ENCODE data around the gene TBATA.
A peak's percentile ranks its signal among the peaks of the same experiment; 100 is the strongest.

The TBATA gene

GRCh38 chr10:70738006-70738760, 47.0 kb downstream of the TBATA start:
- Histone ChIP-seq H4K8ac (ENCODE audit: low read depth, low read length) (no peak overlapping the region), H3K4ac (ENCODE audit: low read depth, low read length) (no peak overlapping the region), H3K18ac (ENCODE audit: low read length) (no peak overlapping the region), H3K9me3 (ENCODE audit: insufficient read depth, low read depth, low read length) (peaks cover 3% of the 10 kb centered on the region), H3K9ac (ENCODE audit: low read length) (no peak overlapping the region), H3K27me3 (ENCODE audit: insufficient read depth, low read length) (no peaks in the 10 kb centered on the region), H3K79me1 (ENCODE audit: low read length) (no peaks in the 10 kb centered on the region), H2BK5ac (ENCODE audit: low read depth, low read length, poor library complexity) (no peak overlapping the region), H3K4me3 (ENCODE audit: low read depth, low read length) (no peak overlapping the region), H2AK5ac (ENCODE audit: low read length) (no peak overlapping the region), H2AFZ (ENCODE audit: insufficient read depth, low read length, poor library complexity) (no peak overlapping the region), H3K4me1 (ENCODE audit: control insufficient read depth in 1 of 2, insufficient read depth in 2 of 2, low read length in 2 of 2) (peaks cover 5 to 6% of the 10 kb centered on the region in 2 experiments), H4K91ac (ENCODE audit: low read depth, low read length) (no peak overlapping the region), H3K4me2 (ENCODE audit: low read length) (no peak overlapping the region), H3K23ac (ENCODE audit: low read length) (no peak overlapping the region), H2BK120ac (ENCODE audit: insufficient read depth, low read length, poor library complexity) (no peak overlapping the region), H2BK12ac (ENCODE audit: low read length) (no peak overlapping the region), H4K12ac (ENCODE audit: low read depth, low read length) (no peak overlapping the region), H3K27ac (ENCODE audit: low read depth, low read length) (no peak overlapping the region), H3K14ac (ENCODE audit: low read length) (no peak overlapping the region), H3K79me2 (ENCODE audit: control insufficient read depth, insufficient read depth, low read length, poor library complexity) (no peaks in the 10 kb centered on the region), H3K36me3 (ENCODE audit: control insufficient read depth in 1 of 2, insufficient read depth in 2 of 2, low read length in 2 of 2) (no peaks in the 10 kb centered on the region)
- no CpG with 5 or more reads among the region's 3 CpGs for WGBS (ENCODE audit: extremely low coverage, insufficient coverage, insufficient read length)
- peak in 1 of 2 donors; percentile 10 for DNase-seq

GRCh38 chr10:70737250-70737649, 47.9 kb downstream of the TBATA start:
- H3K14ac ChIP-seq (ENCODE audit: low read length), result no peak overlapping the region
- no peak overlapping the region for H3K23ac ChIP-seq (ENCODE audit: low read length)
- H3K4me3 ChIP-seq (ENCODE audit: low read depth, low read length), result no peak overlapping the region
- no peak overlapping the region for H2BK5ac ChIP-seq (ENCODE audit: low read depth, low read length, poor library complexity)
- peaks cover 5 to 6% of the 10 kb centered on the region in 2 experiments for H3K4me1 ChIP-seq (ENCODE audit: control insufficient read depth in 1 of 2, insufficient read depth in 2 of 2, low read length in 2 of 2)
- H2AK5ac ChIP-seq (ENCODE audit: low read length), result no peak overlapping the region
- WGBS (ENCODE audit: extremely low coverage, insufficient coverage, insufficient read length), result no CpG with 5 or more reads among the region's 6 CpGs
- DNase-seq, result no peak
- H3K9me3 ChIP-seq (ENCODE audit: insufficient read depth, low read depth, low read length), result peaks cover 3% of the 10 kb centered on the region
- H3K27me3 ChIP-seq (ENCODE audit: insufficient read depth, low read length), result no peaks in the 10 kb centered on the region
- H2AFZ ChIP-seq (ENCODE audit: insufficient read depth, low read length, poor library complexity), result no peak overlapping the region
- no peak overlapping the region for H3K9ac ChIP-seq (ENCODE audit: low read length)
- H4K8ac ChIP-seq (ENCODE audit: low read depth, low read length), result no peak overlapping the region
- H4K91ac ChIP-seq (ENCODE audit: low read depth, low read length), result no peak overlapping the region
- no peak overlapping the region for H2BK12ac ChIP-seq (ENCODE audit: low read length)
- H4K12ac ChIP-seq (ENCODE audit: low read depth, low read length), result no peak overlapping the region
- H3K79me1 ChIP-seq (ENCODE audit: low read length), result no peaks in the 10 kb centered on the region
- H3K4me2 ChIP-seq (ENCODE audit: low read length), result no peak overlapping the region
- no peak overlapping the region for H2BK120ac ChIP-seq (ENCODE audit: insufficient read depth, low read length, poor library complexity)
- no peak overlapping the region for H3K27ac ChIP-seq (ENCODE audit: low read depth, low read length)
- H3K18ac ChIP-seq (ENCODE audit: low read length), result no peak overlapping the region
- H3K36me3 ChIP-seq (ENCODE audit: control insufficient read depth in 1 of 2, insufficient read depth in 2 of 2, low read length in 2 of 2), result no peaks in the 10 kb centered on the region
- H3K79me2 ChIP-seq (ENCODE audit: control insufficient read depth, insufficient read depth, low read length, poor library complexity), result no peaks in the 10 kb centered on the region
- H3K4ac ChIP-seq (ENCODE audit: low read depth, low read length), result no peak overlapping the region

GRCh38 chr10:70736525-70736924, 48.7 kb downstream of the TBATA start:
- Histone ChIP-seq H3K27me3 (ENCODE audit: insufficient read depth, low read length) (no peaks in the 10 kb centered on the region), H3K14ac (ENCODE audit: low read length) (no peak overlapping the region), H2AFZ (ENCODE audit: insufficient read depth, low read length, poor library complexity) (no peak overlapping the region), H4K12ac (ENCODE audit: low read depth, low read length) (no peak overlapping the region), H4K8ac (ENCODE audit: low read depth, low read length) (no peak overlapping the region), H2BK5ac (ENCODE audit: low read depth, low read length, poor library complexity) (no peak overlapping the region), H2BK12ac (ENCODE audit: low read length) (no peak overlapping the region), H3K4me2 (ENCODE audit: low read length) (no peak overlapping the region), H3K27ac (ENCODE audit: low read depth, low read length) (no peak overlapping the region), H3K4me3 (ENCODE audit: low read depth, low read length) (no peak overlapping the region), H3K4me1 (ENCODE audit: control insufficient read depth in 1 of 2, insufficient read depth in 2 of 2, low read length in 2 of 2) (peaks cover 5 to 6% of the 10 kb centered on the region in 2 experiments), H3K79me1 (ENCODE audit: low read length) (no peaks in the 10 kb centered on the region), H4K91ac (ENCODE audit: low read depth, low read length) (no peak overlapping the region), H3K4ac (ENCODE audit: low read depth, low read length) (no peak overlapping the region), H3K9me3 (ENCODE audit: insufficient read depth, low read depth, low read length) (peaks cover 3% of the 10 kb centered on the region), H3K9ac (ENCODE audit: low read length) (no peak overlapping the region), H2BK120ac (ENCODE audit: insufficient read depth, low read length, poor library complexity) (no peak overlapping the region), H2AK5ac (ENCODE audit: low read length) (no peak overlapping the region), H3K79me2 (ENCODE audit: control insufficient read depth, insufficient read depth, low read length, poor library complexity) (no peaks in the 10 kb centered on the region), H3K23ac (ENCODE audit: low read length) (no peak overlapping the region), H3K18ac (ENCODE audit: low read length) (no peak overlapping the region), H3K36me3 (ENCODE audit: control insufficient read depth in 1 of 2, insufficient read depth in 2 of 2, low read length in 2 of 2) (no peaks in the 10 kb centered on the region)
- WGBS (ENCODE audit: extremely low coverage, insufficient coverage, insufficient read length), result no CpG with 5 or more reads among the region's 3 CpGs
- DNase-seq, result no peak

- Histone ChIP-seq H3K23ac (ENCODE audit: low read length) (no peak overlapping the region), H3K4ac (ENCODE audit: low read depth, low read length) (no peak overlapping the region), H2BK120ac (ENCODE audit: insufficient read depth, low read length, poor library complexity) (no peak overlapping the region), H2BK5ac (ENCODE audit: low read depth, low read length, poor library complexity) (no peak overlapping the region), H2BK12ac (ENCODE audit: low read length) (no peak overlapping the region), H3K79me1 (ENCODE audit: low read length) (no peaks in the 10 kb centered on the region), H3K9me3 (ENCODE audit: insufficient read depth, low read depth, low read length) (no peaks in the 10 kb centered on the region), H3K36me3 (ENCODE audit: control insufficient read depth in 1 of 2, insufficient read depth in 2 of 2, low read length in 2 of 2) (no peaks in the 10 kb centered on the region), H4K12ac (ENCODE audit: low read depth, low read length) (no peak overlapping the region), H3K4me3 (ENCODE audit: low read depth, low read length) (no peak overlapping the region), H3K14ac (ENCODE audit: low read length) (no peak overlapping the region), H3K18ac (ENCODE audit: low read length) (no peak overlapping the region), H2AK5ac (ENCODE audit: low read length) (no peak overlapping the region), H3K4me1 (ENCODE audit: control insufficient read depth in 1 of 2, insufficient read depth in 2 of 2, low read length in 2 of 2) (no peaks in the 10 kb centered on the region), H3K27me3 (ENCODE audit: insufficient read depth, low read length) (no peaks in the 10 kb centered on the region), H3K79me2 (ENCODE audit: control insufficient read depth, insufficient read depth, low read length, poor library complexity) (no peaks in the 10 kb centered on the region), H3K4me2 (ENCODE audit: low read length) (no peak overlapping the region), H4K91ac (ENCODE audit: low read depth, low read length) (no peak overlapping the region), H2AFZ (ENCODE audit: insufficient read depth, low read length, poor library complexity) (no peak overlapping the region), H3K9ac (ENCODE audit: low read length) (no peak overlapping the region), H3K27ac (ENCODE audit: low read depth, low read length) (no peak overlapping the region), H4K8ac (ENCODE audit: low read depth, low read length) (no peak overlapping the region)
- no CpG with 5 or more reads among the region's 3 CpGs for WGBS (ENCODE audit: extremely low coverage, insufficient coverage, insufficient read length)
- no peak for DNase-seq
These were observed 50.0 kb downstream of the TBATA start for GRCh38 chr10:70735161-70735560.

Measured in trophoblast cell (in vitro differentiated cells and primary cell).